HG03196 (cell line): Measurements from ENCODE around the gene TJP3.

Experiments used
- ATAC-seq: cut with Tn5 transposase; IDR thresholded peaks from one replicate; pipeline ENCODE4 v1.9.1; 2021; ENCODE audit not compliant: unreplicated experiment

TJP3 gene

DNA sequence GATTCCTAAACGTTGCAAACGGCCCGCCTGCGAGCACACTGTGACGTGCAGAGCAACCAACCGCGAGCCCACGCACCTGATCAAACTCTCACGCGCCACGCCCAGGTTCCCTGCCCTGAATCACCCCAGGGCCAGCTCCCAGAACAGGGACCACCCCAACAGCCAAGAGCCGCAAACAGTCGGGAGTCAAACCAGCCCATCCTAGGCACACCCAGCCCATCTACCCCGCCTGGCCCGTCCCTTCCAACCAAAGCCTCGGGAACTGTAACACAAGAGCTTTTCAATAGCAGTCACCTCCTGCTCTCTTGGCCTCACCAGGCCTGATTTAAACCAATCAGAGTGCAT, 16.8 kb upstream of the TJP3 start:
- ATAC-seq = no peak

DNA sequence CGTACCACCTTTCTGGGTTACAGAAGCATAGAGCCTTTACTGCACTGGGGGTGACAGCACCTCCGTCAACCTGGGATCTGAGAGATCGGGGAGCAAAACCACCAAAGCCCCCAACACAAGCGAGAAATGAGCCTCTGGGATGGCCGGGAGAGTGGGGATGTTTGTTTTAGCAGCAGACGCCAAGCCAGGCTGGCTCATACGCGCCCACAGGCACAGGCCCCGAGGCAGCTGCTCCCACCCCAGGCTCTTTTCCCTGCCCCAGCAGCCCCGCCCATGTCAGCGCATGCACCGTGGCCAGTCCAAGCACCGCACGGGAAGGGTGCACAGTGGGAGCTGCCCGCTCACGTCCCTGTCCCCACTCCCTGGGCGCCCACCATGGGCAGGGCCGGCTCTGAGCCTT, 16.5 kb upstream of the TJP3 start:
- ATAC-seq = no peak

DNA sequence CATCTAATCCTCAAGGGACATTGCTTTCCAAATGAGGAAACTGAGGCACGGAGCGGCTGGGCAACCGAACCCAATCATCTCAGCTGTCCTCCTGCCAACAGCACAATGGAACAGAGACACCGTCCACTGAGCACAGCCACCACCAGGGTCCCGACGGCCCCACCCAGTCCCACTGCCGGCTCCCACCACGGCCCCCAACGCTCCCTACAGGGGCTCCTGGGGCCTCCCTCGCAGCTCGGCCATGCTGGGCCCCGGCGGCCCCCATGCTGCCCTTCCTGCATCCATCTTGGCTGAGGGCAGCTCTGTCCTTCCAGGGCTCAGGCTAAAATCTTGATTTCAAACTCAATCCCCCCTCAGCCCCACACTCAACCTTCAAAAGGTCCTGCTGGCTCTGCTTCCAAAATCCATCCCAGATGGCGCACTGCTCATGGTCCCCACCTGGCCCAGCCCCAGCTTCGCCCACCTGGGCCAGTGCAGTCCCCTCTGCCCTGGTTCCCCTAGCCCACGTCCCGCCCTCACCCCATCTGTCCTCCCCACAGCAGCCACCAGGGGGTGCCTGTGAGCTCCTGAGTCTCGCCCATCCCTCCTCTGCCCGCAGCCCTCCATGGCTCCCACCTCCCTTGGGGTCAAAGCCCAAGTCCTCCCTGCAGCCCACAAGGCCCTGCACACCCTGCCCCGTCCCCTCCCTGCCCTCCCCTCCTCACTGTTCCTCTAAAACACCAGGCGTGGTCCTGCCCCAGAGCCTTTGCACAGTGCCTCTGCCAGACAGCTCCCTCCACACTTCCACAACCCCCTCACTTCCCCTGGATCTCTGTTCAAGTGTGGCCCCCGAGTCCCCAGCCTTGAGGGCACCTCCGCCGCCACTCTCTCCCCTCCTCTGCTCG, 15.8 kb upstream of the TJP3 start:
- no peak for ATAC-seq

DNA sequence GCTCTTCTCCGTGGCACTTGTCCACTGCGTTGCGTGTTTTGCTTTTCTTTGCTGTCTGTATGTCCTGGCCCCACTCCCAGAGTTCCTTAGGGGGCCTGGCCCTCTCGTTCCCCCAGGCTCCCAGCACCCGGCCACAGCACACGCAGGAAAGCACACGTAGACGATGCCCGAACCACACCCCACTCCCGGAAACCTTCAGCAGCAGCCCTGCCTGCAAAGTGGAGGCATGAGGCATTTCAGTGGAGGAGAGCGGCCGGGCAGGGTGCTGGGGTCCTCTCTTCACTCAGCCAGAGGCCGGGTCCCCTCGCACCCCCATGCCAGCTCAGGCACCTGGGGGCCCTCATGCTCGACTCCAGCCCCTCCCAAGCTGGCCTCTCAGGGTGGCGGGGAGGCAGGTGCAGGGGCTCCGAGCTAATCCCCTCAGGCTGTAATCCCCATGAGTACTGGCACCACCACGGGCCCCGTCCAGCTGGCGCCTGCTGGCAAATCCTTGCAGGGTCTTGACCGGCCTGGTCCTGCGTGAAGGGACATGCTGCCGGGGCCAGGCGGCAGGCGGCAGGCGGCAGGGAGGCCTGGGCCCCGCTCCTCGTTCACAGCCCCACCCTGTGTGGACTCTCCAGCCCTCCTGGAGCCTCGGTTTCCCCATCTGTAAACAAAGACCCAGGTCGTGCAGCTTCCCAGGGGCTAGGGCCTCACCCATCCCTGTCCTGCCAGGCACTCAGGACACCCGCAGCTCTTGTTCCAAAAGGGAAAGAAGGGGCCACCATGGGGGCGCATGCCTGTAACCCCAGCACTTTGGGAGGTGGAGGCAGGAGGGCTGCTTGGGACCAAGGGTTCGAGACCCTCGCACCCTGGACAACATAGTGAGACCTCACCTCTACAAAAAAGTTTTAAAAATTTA, 14.9 kb upstream of the TJP3 start:
- no peak for ATAC-seq

DNA sequence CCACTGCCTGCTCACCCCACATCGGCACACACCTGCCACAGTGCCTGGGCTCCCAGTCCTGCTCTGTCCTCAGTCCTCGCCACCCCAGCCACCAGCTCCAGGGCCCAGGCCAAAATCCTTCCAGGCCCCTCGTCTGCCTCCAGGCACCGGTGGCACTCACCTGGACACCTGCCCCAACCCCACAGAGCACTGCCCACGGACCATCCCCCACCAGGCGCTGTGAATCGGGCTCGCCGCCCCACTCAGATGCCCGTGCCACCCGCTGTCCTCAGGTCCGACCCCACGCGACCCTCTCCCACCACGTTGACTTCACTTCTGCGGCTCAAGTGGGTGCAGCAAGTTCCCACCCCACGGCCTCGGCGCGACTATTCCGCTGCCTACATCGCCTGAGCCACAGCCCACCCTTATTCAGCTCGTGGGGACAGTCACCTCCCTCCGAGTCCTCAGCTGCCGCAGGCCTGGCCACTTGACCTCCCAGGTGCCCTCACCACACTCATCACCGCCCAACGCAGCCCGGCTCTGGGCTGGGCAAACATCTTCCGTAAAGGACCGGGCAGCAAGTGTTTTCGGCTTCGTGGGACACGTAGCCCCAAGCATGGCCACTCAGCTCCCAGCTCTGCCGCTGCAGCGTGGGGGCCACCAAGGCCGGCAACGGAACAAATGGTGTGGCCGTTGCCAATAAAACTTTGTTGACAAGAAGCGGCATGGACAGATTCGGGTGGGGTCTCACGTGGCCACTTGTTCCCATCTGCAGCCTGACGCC, 13.6 kb upstream of the TJP3 start:
- no peak for ATAC-seq

DNA sequence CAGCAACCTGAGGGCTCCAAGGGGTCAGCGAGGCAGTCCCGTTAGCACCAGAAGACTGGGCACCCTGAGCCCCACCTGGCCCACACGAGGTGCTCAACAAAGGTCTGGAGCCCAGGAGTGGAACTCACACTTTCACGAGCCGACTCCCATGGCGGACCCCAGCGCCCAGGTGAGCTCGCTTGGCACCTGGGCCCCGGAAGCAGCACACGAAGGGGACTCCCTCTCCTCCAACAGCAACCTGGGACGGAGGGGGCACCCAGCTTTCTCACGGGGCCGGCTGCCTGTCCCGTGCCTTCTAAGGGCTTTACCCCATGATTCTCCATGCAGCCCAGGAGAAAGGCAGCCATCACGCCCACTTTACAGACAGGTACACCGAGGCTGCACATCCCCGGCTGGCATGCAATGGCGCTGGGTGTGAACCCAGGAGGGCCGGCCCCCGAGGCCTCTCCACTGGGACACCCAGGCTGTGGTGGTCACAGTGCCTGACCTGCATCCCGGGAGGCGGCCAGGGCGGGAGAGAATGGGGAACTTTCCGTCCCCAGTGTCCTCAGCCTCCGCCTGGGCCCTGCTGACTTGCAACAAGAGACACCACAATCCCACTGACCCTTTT, 13.0 kb upstream of the TJP3 start:
- no peak for ATAC-seq

DNA sequence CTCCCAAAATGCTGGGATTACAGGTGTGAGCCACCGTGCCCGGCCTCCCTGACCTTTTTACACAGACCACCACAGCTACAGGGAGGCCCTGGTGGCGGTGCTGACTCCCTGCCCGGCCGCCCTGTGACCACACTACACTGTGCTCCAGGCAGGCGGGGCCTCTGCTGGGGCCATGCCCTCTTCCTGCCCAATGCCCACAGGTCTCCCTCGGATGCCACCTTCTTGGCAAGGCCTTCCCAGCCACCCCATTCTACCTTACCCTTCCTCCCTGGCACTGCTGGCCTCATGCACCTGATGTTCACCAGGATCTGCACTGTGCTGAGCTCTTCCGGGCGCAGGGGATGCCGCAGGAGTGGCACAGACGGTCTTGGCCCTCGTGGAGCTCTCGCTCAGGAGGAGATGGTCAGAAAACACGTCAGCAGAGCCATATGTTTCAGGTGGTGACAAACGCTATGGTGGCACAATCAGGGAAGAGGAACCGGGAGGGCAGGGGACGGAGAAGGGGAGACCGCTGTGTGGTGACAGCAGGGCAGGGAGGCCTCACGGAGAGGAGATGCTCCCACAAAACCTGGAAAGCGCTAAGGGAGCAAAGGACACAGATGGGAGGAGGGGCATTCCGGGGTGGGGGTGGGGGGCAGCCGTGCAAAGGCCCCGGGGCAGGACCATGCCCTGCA, 12.1 kb upstream of the TJP3 start:
- ATAC-seq = no peak

DNA sequence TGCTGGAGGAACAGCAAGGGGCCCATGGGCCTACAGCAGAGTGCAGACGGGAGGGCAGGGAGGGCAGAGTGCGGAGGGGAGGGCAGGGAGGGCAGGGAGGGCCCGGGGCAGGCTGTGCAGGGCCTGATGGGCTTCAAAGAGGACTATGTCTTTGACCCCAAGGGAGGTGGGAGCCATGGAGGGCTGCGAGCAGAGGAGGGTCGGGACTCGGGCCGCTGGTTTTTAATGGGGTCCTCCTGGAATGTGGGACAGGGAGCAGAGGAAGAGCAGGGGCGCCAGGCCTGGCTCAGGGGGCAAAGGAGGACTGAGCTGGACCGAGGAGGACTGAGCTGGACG, 11.6 kb upstream of the TJP3 start:
- no peak for ATAC-seq

DNA sequence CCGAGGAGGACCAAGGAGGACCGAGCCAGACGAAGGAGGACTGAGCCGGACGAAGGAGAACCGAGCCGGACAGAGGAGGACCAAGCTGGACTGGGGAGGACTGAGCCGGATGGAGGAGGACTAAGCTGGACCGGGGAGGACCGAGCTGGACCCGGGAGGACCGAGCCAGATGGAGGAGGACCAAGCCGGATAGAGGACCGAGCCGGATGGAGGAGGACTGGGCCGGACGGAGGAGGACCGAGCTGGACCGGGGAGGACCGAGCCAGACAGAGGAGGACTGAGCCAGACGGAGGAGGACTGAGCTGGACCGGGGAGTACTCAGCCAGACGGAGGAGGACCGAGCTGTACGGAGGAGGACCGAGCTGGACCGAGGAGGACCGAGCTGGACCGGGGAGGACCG, 11.1 kb upstream of the TJP3 start:
- ATAC-seq = no peak

DNA sequence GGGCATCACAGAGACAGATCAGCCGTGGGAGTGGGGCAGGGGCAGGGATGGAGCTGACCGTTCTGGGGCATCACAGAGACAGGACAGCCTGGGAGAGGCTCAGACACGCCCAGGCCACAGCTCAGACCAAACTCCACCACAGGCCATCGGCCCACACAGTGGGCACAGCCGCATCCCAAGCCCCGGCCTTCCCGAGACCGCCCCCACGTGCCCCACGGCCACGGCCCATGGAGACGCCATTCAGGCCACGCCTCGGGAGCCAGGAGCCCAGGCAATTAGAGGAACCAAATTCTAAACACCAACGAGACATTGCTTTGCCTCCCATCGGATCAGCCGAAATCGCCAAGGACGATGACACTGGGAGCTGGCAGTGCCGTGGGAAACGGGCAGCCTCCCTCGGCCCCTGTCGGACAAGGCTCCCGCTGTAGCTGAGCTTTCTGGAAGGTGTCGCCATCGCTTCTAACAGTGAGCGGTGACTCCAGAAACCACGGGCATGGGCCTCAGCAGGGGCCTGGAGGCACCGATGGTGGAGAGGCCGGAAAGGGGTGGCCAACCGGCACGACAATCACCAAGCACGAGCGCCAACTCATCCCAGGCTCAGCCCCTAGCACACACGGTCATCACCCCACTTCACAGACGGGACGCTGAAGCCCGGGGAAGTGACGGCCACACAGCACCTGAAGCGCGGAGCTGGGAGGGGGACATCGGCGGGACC, 10.4 kb upstream of the TJP3 start:
- ATAC-seq = no peak

DNA sequence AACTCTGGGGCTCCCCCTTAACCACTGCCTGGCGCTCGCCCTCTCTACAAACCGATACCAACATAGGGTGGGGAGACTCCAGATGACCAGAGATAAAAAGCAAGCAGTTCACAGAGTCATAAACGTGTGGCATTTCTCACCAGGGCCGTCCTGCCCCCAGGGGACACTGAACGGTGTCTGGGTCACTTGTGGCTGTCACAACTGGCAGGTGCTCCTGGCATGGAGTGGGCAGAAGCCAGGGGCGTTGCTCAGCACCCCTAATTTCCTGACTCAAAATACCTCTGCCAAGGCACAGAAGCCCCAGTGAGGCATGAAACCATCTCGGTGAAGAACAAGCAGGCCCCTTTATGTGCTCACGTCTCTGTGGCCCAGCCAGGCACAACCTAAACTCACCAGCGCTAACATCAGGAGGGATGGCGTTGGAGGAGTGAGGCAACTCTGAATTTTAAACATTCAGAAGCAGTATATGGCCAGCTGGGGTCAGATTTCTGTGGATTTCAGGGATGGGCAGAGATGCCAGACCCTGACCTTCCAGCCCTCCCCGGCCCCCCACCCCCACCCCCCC, 9.7 kb upstream of the TJP3 start:
- no peak for ATAC-seq

DNA sequence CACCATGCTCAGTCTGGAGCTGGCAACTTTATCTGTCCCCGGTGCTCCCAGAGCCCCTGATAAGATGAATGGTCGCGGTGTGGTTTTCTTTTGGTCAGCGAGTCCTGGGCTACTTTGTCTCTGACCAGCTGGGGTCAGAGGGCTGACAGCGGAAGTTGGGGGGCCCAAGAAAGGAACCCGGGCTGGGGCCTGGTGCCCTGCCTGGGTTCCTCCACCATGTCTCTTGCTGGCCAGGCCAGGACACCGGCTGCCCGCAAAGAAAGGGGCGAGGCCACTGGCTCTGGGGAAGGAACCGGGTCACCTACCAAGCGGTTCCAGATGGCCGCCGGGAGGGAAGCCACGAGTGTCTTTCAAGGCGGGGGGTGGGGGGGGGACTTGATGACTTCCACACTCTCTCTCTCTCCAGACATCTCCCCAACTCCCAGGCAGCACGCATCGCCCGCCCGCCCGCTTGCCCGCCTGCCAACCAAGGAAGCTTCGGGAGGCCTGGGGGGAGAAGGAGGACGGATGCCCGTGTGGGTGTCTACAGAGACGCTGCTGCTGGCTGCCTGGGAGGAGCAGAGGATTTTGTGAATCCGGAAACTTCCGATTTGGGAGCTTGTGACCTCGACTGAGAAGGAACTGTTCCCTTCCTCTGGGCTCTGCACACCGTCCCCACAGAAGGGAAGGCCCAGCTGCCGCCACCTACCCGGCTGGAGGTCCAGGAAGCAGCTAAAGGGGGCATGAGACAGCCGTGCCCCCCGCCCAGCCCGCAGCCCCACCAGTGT, 9.0 kb upstream of the TJP3 start:
- no peak for ATAC-seq

DNA sequence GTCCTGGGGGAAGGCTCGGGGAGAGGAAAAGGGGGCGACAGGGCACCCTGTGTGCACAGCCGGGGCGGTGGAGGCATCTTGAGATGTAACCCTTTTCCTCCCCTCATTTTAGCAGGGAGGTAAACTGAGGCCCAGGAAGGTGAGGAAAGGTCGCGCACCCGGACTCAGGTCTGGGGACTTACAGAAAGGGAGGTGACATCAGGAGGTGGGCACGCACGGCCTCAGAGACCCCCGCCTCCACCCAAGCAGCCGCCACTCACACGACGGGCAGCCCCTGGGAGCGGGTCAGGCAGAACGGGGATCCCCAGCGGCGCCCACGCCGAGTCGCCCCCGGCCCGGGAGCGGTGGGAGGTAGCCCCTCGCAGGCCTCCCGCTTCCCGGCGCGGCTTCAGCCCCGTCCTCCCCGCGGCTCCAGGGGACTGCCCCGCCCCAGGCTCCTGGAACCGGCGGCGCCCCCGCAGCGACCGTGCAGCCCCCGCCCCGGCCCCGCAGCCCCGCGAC, 8.4 kb upstream of the TJP3 start:
- ATAC-seq = peak; percentile 2

DNA sequence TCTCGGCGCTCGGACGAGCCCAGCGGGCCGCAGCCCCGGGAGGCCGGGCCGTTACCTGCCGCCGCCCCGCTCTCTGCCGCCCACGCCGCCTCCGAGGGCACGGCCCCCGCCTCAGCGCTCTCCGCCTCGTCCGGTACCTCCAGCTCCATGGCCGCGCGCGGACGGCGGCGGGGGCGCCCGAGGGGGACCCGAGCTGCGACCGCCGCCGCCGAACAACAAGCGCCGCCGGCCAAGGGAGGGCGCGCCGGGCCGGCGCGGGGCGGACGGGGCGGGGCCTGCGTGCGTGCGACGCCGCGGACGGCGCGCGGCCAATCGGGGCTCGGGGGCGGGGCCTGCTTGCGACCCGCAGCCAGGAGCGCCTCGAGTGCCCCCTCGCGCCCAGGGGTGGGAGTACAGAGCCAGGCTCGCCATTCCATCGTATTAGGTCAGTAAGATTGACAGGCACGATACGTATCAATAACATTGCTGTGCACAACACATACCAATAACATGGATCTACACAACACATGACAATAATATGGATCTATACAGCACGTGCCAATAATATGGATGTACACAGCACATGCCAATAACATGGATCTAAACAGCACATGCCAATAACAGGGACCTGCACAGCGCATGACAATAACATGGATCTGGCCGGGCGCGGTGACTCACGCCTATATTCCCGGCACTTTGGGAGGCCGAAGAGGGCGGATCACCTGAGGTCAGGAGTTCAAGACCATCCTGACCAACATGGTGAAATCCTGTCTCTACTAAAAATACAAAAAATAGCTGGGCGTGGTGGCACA, 7.7 kb upstream of the TJP3 start, which contains the start of gene PIP5K1C:
PIP5K1C (minus strand) TSS at position 227 of the 791 bp plus-strand sequence; CDS start at position 149, 78 bp downstream.
- ATAC-seq = peak; percentile 76

DNA sequence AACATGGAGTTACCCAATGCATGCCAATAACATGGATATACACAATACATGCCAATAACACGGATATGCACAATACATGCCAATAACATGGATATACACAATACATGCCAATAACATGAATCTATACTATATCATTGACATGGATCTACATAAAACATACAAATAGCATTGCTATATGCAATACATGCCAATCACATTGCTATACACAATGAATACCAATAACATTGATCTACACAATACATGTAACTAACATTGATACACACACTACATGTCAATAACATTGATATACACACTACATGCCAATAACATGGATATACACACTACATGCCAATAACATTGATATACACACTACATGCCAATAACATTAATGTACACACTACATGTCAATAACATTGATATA, 7.0 kb upstream of the TJP3 start:
- ATAC-seq = no peak

DNA sequence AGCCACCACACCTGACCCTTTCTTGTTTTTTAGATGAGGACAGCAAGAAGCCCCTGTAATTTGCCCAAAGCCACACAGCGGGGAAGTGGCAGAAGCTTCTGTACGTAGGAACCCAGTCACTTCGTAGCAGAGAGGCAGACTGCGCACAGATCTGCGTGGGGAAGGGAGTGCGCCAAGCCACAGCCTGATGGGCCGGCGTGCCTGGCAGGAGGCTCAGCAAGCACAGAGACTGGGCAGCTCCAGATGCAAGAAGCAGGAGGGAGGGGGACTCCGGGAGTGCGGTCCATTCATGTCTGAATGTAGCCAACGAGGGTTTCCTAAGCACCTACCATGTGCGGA, 347 bp upstream of the TJP3 start:
- no peak for ATAC-seq

DNA sequence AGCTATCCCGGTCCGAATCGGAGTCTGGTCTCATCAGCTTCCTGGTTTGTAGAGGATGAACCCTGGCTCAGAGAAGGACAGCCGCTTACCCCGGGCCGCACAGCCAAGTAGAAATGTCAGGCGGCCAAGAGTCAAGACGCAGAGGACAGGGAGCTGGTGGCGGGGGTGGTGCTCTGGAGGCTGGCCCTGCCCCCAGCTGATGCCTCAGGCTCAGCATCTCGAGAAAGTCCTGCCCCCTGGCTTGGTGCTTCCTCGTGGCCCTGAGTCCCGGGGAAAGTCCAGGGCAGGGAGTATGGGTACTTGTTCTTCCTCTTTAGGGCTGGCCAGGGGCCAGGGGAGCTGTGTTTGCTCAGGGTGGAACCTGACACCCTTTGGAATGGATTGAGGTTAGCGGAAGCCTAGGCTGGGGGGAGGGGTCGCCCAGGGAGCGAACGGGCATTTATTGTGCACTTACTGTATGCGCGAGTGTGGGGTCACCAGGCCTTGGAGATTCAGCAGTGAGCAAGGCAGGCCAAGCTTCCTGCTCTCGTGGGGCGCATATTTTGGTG, 2.2 kb downstream of the TJP3 start:
- ATAC-seq = no peak
